Uterus (tissue), 4 donors: ENCODE data around the gene ZMYND8. TPM values are rescaled to one million over a fixed set of nuclear protein-coding genes. Genes with fewer than 3 reads are reported as not detected.
A peak's percentile ranks its signal among the peaks of the same experiment; 100 is the strongest.
"Not testable (repeated sequence)": the region's sequence is repeated elsewhere in the genome, so short reads cannot be mapped to it uniquely, and the experiment has no call there.

Experiments used
- DNase-seq, 2 donors: peaks; one replicate each; pipeline ENCODE4 v3.0.0-alpha.2; 2019 to 2020
- H3K27ac ChIP-seq, 2 donors: fragments of 200-600 bp; sonication (generic); 1 replicate in 1 of 2; 2 replicates in 1 of 2; pipeline ENCODE4 v1.5.1; 2016 to 2018
- H3K27me3 ChIP-seq, 2 donors: fragments of 200-600 bp; sonication (generic); one replicate each; pipeline ENCODE4 v1.5.1; 2018 to 2019; ENCODE audit warnings: control low read depth in 1 of 2
- H3K36me3 ChIP-seq, 2 donors: fragments of 200-600 bp; sonication (generic); one replicate each; pipeline ENCODE4 v1.5.1; 2019; ENCODE audit warnings: control low read depth in 1 of 2
- H3K4me1 ChIP-seq, 2 donors: fragments of 200-600 bp; sonication (generic); one replicate each; pipeline ENCODE4 v1.5.1; 2018 to 2019; ENCODE audit warnings: control low read depth in 1 of 2
- H3K4me3 ChIP-seq, 2 donors: fragments of 200-600 bp; sonication (generic); 1 replicate in 1 of 2; 2 replicates in 1 of 2; pipeline ENCODE4 v1.5.1; 2018 to 2019; ENCODE audit warnings: mild to moderate bottlenecking in 1 of 2
- H3K9me3 ChIP-seq, 2 donors: fragments of 200-600 bp; sonication (generic); one replicate each; pipeline ENCODE4 v1.5.1; 2019; ENCODE audit warnings: control low read depth in 1 of 2
- CTCF ChIP-seq, 4 experiments: fragments of 200-600 bp in 2 of 4; fragments of 450-650 bp in 2 of 4; sonication (generic) in 2 of 4; IDR thresholded peaks; one replicate each; pipeline ENCODE4 v1.5.1; 2016 to 2019; ENCODE audit warnings: antibody characterized with exemption in 4 of 4, mild to moderate bottlenecking in 2 of 4, moderate library complexity in 1 of 4
- POLR2A ChIP-seq, 2 donors: fragments of 450-650 bp; IDR thresholded peaks; one replicate each; pipeline ENCODE4 v1.6.1; 2016; ENCODE audit warnings: antibody characterized with exemption in 2 of 2, mild to moderate bottlenecking in 1 of 2, moderate library complexity in 1 of 2
- intact Hi-C: fragments of 100-400 bp; cut with DNase I; formaldehyde crosslinking; loops from one replicate; pipeline ENCODE4 v1.15.1; 2023; ENCODE audit warnings: low total_unique reads
- total RNA-seq, 4 donors: library from RNA; depleted of rRNA in 3 of 4; stranded (reverse); fragments of >200 nt in 3 of 4; gene quantifications; one replicate each; pipeline versions ENCODE4 v1.1.0 to v1.2.4, GENCODE V29; 2014 to 2023
- donor health status: DM: yes; HTN: yes; CAD: no.

Gene ZMYND8
- total RNA-seq, 4 donors from 2014 or later: 10.2 to 26.7 (median 16.0) TPM

GRCh38 chr20:47243003-47243402, 113.5 kb downstream of the ZMYND8 start:
- TF ChIP-seq CTCF (IDR thresholded peaks at IDR 0.05): no peak
- TF ChIP-seq POLR2A (IDR thresholded peaks at IDR 0.05): no peak
- DNase-seq: no peak
- no peaks in the 10 kb centered on the region for H3K27me3 ChIP-seq
- H3K9me3 ChIP-seq: no peaks in the 10 kb centered on the region
- no peak overlapping the region for H3K27ac ChIP-seq
- H3K4me3 ChIP-seq: no peak overlapping the region
- intact Hi-C loops: no loop called here
- no peaks in the 10 kb centered on the region for H3K36me3 ChIP-seq
- H3K4me1 ChIP-seq: no peaks in the 10 kb centered on the region

GRCh38 chr20:47241345-47241781, 115.1 kb downstream of the ZMYND8 start:
- H3K36me3 ChIP-seq: no peaks in the 10 kb centered on the region
- no peak overlapping the region for H3K4me3 ChIP-seq
- no peaks in the 10 kb centered on the region for H3K4me1 ChIP-seq
- no peaks in the 10 kb centered on the region for H3K27me3 ChIP-seq
- intact Hi-C loops: no loop called here
- DNase-seq: peak; percentile 40 to 57
- TF ChIP-seq CTCF (IDR thresholded peaks at IDR 0.05) (no peak), POLR2A (IDR thresholded peaks at IDR 0.05) (no peak)
- no peaks in the 10 kb centered on the region for H3K9me3 ChIP-seq
- no peak overlapping the region for H3K27ac ChIP-seq

GRCh38 chr20:47240096-47240495, 116.4 kb downstream of the ZMYND8 start:
- H3K9me3 ChIP-seq, intact Hi-C loops, H3K27me3 ChIP-seq, H3K36me3 ChIP-seq, DNase-seq, H3K4me1 ChIP-seq, H3K27ac ChIP-seq, H3K4me3 ChIP-seq: not testable (repeated sequence)

- no peaks in the 10 kb centered on the region for H3K27me3 ChIP-seq
- H3K9me3 ChIP-seq: no peaks in the 10 kb centered on the region
- no peaks in the 10 kb centered on the region for H3K36me3 ChIP-seq
- TF ChIP-seq CTCF (IDR thresholded peaks at IDR 0.05): no peak
- TF ChIP-seq POLR2A (IDR thresholded peaks at IDR 0.05): no peak
- no peaks in the 10 kb centered on the region for H3K4me1 ChIP-seq
- intact Hi-C loops: no loop called here
- no peak overlapping the region for H3K4me3 ChIP-seq
- H3K27ac ChIP-seq: no peak overlapping the region
- no peak for DNase-seq
These were observed 116.8 kb downstream of the ZMYND8 start for GRCh38 chr20:47239719-47240067.

- intact Hi-C loops: no loop called here
- TF ChIP-seq CTCF (IDR thresholded peaks at IDR 0.05): no peak
- TF ChIP-seq POLR2A (IDR thresholded peaks at IDR 0.05): no peak
- H3K4me3 ChIP-seq: no peak overlapping the region
- no peaks in the 10 kb centered on the region for H3K27me3 ChIP-seq
- no peak for DNase-seq
- H3K9me3 ChIP-seq: no peaks in the 10 kb centered on the region
- no peaks in the 10 kb centered on the region for H3K4me1 ChIP-seq
- no peak overlapping the region for H3K27ac ChIP-seq
- no peaks in the 10 kb centered on the region for H3K36me3 ChIP-seq
These were observed 117.5 kb downstream of the ZMYND8 start for GRCh38 chr20:47238780-47239718.
